C4-2B (cell line): ENCODE measurements around the gene LCE1F.

ENCODE experiments used
- CTCF ChIP-seq: fragments of 450-650 bp; conservative IDR thresholded peaks from 2 replicates; pipeline ENCODE4 v1.5.1; 2017; ENCODE audit warnings: mild to moderate bottlenecking
- ZFX ChIP-seq: fragments of 450-650 bp; IDR thresholded peaks from 2 replicates; pipeline ENCODE4 v1.6.1; 2017

DNA sequence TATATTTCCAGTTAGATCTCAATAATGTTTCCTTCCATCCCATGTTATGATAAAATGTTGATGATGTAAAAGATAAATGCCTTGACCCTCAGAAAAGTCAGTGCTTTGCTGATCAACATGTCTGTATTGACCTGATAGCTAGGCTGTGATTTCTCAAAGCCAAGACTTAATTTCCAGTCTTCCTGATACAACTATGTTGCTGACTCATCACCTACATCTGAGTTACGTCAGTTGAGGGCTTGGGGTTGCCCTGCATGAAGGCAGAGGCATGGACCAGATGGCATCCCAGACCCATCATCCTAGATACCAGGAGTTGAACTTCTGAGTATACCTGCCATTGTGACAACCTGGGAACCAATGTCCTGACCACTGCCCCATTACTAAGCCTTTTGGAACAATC lies 26.4 kb downstream of the LCE1F start:
- no peak for TF ChIP-seq CTCF
- no peak for TF ChIP-seq ZFX
